Stimulated activated memory B cell treated with anti-CD40 and anti-IgM and Interleukin-4, amounts not matched to agents 10 μg/mL and 1 μg/mL and 100 μg/mL, for 72 hours (primary cell): ENCODE results near the gene SMOC2.
"Not testable (repeated sequence)": the region's sequence is repeated elsewhere in the genome, so short reads cannot be mapped to it uniquely, and the experiment has no call there.

Experiments
- ATAC-seq: fragments of 150-1000 bp; cut with Tn5 transposase; 2 replicates; pipeline ENCODE4 v1.10.0; 2021
- H3K27ac Mint-ChIP-seq: one replicate; pipeline ENCODE4 v1.8.0; 2022; ENCODE audit warnings: mild to moderate bottlenecking, mixed read lengths
- H3K27me3 Mint-ChIP-seq: one replicate; pipeline ENCODE4 v1.8.0; 2022; ENCODE audit warnings: mixed read lengths
- H3K36me3 Mint-ChIP-seq: one replicate; pipeline ENCODE4 v1.8.0; 2022; ENCODE audit warnings: mixed read lengths
- H3K4me1 Mint-ChIP-seq: one replicate; pipeline ENCODE4 v1.8.0; 2022; ENCODE audit warnings: mixed read lengths
- H3K4me3 Mint-ChIP-seq: one replicate; pipeline ENCODE4 v1.8.0; 2022; ENCODE audit warnings: mild to moderate bottlenecking, moderate library complexity, mixed read lengths
- H3K9me3 Mint-ChIP-seq: one replicate; pipeline ENCODE4 v1.8.0; 2022; ENCODE audit warnings: mixed read lengths

SMOC2 gene

GRCh38 chr6:168663041-168663440 lies 222.1 kb downstream of the SMOC2 start:
- no peak overlapping the region for H3K4me3 Mint-ChIP-seq
- no peak for ATAC-seq
- H3K36me3 Mint-ChIP-seq, result no peaks in the 10 kb centered on the region
- H3K27ac Mint-ChIP-seq, result no peak overlapping the region
- peaks cover 18% of the 10 kb centered on the region for H3K9me3 Mint-ChIP-seq
- H3K4me1 Mint-ChIP-seq, result no peaks in the 10 kb centered on the region
- H3K27me3 Mint-ChIP-seq, result peaks cover 12% of the 10 kb centered on the region

- no peak for ATAC-seq
- Mint-ChIP-seq H3K4me3 (no peak overlapping the region), H3K4me1 (no peaks in the 10 kb centered on the region), H3K27ac (no peak overlapping the region), H3K36me3 (no peaks in the 10 kb centered on the region), H3K27me3 (peaks cover 12% of the 10 kb centered on the region), H3K9me3 (peaks cover 5% of the 10 kb centered on the region)
Measured at GRCh38 chr6:168664956-168665355, 224.0 kb downstream of the SMOC2 start.

- Mint-ChIP-seq H3K36me3 (no peaks in the 10 kb centered on the region), H3K4me3 (no peak overlapping the region), H3K27me3 (peaks cover 12% of the 10 kb centered on the region), H3K27ac (no peak overlapping the region), H3K9me3 (peaks cover 4% of the 10 kb centered on the region), H3K4me1 (no peaks in the 10 kb centered on the region)
- no peak for ATAC-seq
Measured at GRCh38 chr6:168666170-168666569, 225.2 kb downstream of the SMOC2 start.

DNA sequence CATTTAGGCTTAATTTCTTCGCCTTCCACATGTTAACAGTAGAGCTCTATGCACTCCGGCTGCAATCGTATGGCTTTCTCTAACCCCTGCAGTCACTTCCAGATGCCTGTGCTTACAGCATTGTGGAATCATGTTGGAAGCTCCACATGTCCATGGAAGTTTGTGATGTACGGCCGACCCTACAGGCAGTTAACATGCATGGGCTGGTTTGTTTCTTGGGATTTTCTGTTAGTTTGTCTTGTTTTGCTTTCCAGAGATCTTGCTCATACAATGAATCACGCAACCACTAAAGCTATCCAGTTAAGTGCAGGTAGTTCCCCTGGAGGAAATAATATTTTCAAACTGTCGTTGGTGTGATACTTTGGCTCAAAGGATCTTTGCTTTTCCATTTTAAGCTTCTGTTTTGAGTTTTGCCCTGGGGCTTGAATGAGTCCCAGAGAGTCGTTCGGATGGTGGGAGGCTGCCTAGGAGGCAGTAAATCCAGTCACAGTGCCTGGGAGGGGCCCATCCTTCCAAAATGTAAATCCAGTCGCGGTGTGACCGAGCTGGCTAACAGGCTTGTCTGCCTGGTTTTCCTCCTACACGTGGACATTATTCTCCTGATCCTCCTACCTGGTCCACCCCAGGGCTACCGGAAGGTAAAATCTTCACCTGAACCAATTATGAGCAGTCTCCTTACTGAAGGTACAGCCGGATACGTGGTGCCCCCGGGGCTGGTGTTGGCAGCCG lies 225.9 kb downstream of the SMOC2 start:
- no peak overlapping the region for H3K27ac Mint-ChIP-seq
- H3K27me3 Mint-ChIP-seq, result peaks cover 11% of the 10 kb centered on the region
- H3K36me3 Mint-ChIP-seq, result no peaks in the 10 kb centered on the region
- ATAC-seq, result no peak
- H3K4me1 Mint-ChIP-seq, result no peaks in the 10 kb centered on the region
- peaks cover 4% of the 10 kb centered on the region for H3K9me3 Mint-ChIP-seq
- no peak overlapping the region for H3K4me3 Mint-ChIP-seq

- Mint-ChIP-seq H3K9me3 (peaks cover 4% of the 10 kb centered on the region), H3K4me1 (no peaks in the 10 kb centered on the region), H3K27me3 (peaks cover 6% of the 10 kb centered on the region), H3K27ac (no peak overlapping the region), H3K4me3 (no peak overlapping the region), H3K36me3 (no peaks in the 10 kb centered on the region)
- ATAC-seq, result no peak
Measured at GRCh38 chr6:168667428-168667805, 226.4 kb downstream of the SMOC2 start.

DNA sequence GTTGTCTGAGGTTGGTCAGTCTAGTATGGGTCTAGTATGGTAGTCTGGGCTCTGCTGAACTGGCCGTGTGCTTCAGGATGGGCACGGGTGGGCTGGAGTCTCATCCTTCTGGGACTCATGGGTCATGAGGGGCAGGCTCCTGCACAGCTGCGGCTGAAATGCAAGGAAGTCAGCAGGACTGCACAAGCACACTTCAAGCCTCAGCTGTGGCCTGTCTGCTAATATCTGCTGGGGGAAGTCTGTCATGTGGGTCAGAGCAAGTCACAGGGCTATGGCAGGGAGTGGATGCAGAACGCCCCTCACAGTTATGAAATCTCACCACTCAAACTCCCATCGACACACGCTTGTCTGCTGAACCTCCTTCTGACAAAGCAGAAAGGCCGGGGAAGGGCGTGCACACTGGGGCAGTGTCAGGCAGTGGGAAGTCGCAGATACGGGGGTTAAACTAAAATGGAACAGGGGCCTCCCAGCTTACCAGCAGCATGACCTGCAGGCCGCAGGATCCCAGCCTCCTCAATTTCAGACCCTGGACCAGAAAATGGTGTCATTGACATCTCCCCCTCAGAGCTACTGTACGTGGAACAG lies 229.5 kb downstream of the SMOC2 start:
- Mint-ChIP-seq H3K4me1 (no peaks in the 10 kb centered on the region), H3K27me3 (no peaks in the 10 kb centered on the region), H3K9me3 (no peaks in the 10 kb centered on the region), H3K27ac (no peak overlapping the region), H3K36me3 (no peaks in the 10 kb centered on the region), H3K4me3 (no peak overlapping the region)
- ATAC-seq, result no peak

GRCh38 chr6:168671028-168671862 lies 230.3 kb downstream of the SMOC2 start:
- Mint-ChIP-seq H3K27me3 (no peaks in the 10 kb centered on the region), H3K36me3 (no peaks in the 10 kb centered on the region), H3K27ac (no peak overlapping the region), H3K9me3 (no peaks in the 10 kb centered on the region), H3K4me3 (no peak overlapping the region), H3K4me1 (no peaks in the 10 kb centered on the region)
- ATAC-seq, result no peak

- Mint-ChIP-seq H3K4me1 (no peaks in the 10 kb centered on the region), H3K9me3 (no peaks in the 10 kb centered on the region), H3K27ac (no peak overlapping the region), H3K27me3 (no peaks in the 10 kb centered on the region), H3K4me3 (no peak overlapping the region), H3K36me3 (no peaks in the 10 kb centered on the region)
- ATAC-seq, result no peak
Measured at GRCh38 chr6:168671863-168672546, 231.0 kb downstream of the SMOC2 start.

DNA sequence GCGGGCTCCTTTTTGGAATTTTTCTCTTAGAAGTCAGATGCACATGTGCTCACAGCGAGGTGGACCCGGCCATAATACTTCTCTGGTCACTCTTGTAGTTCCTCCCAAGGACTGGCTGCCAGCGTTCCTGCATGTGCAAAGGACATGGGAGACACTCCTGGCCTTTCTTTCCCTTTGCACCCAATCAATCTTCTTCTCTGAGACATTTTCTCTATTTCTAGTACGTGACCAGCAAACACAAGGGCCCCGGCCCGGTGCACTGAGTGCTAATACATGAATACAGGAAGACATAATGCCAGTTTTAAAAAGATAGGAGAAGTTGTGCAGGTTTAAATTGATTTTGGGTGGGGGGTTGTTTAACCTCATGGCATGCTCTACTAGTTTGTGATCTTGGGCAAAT lies 233.6 kb downstream of the SMOC2 start:
- Mint-ChIP-seq H3K36me3 (no peaks in the 10 kb centered on the region), H3K9me3 (peaks cover 3% of the 10 kb centered on the region), H3K27me3 (no peaks in the 10 kb centered on the region), H3K27ac (no peak overlapping the region), H3K4me3 (no peak overlapping the region), H3K4me1 (no peaks in the 10 kb centered on the region)
- ATAC-seq, result no peak

- no peak for ATAC-seq
- no peak overlapping the region for H3K4me3 Mint-ChIP-seq
- H3K27ac Mint-ChIP-seq, result no peak overlapping the region
- peaks cover 3% of the 10 kb centered on the region for H3K9me3 Mint-ChIP-seq
- H3K27me3 Mint-ChIP-seq, result no peaks in the 10 kb centered on the region
- H3K4me1 Mint-ChIP-seq, result no peaks in the 10 kb centered on the region
- no peaks in the 10 kb centered on the region for H3K36me3 Mint-ChIP-seq
Measured at GRCh38 chr6:168675375-168675774, 234.4 kb downstream of the SMOC2 start.

- H3K4me3 Mint-ChIP-seq, result no peak overlapping the region
- H3K27me3 Mint-ChIP-seq, result no peaks in the 10 kb centered on the region
- H3K27ac Mint-ChIP-seq, result no peak overlapping the region
- no peaks in the 10 kb centered on the region for H3K36me3 Mint-ChIP-seq
- peaks cover 3% of the 10 kb centered on the region for H3K9me3 Mint-ChIP-seq
- no peak for ATAC-seq
- no peaks in the 10 kb centered on the region for H3K4me1 Mint-ChIP-seq
Measured at GRCh38 chr6:168675933-168676551, 235.1 kb downstream of the SMOC2 start.

DNA sequence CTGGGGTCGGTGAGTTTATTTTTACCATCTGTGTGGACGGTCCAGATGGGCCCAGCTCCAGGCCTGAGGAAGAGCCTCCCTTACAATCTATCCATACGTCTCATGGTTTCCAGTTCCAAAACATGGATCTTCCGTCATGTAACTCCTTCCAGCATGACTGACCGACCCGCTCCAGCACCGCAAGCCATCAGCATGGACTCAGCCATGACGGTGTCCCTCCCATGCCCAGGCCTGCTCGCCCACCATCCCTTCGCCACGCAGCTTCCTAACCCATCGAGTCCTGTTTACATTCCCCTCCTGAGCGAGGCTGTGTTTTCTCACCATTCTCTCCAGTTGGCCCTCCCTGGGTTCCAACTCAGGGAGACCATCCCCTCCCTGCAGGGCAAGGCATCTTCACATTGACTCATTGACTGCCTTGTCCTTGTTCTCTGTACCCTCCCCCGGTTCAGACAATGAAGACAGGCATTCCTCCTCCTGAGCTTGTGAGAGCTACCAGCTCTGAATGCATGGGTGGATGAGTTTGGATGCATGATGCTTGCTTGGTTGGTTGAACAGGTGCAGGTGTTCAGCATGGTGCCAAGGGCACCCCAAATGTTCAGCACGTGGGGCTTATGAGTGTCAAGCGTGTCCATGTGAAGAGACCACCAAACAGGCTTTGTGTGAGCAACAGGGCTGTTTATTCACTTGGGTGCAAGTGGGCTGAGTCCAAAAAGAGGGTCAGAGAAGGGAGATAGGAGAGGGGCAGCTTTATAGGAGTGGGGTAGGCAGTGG lies 235.8 kb downstream of the SMOC2 start:
- Mint-ChIP-seq H3K27me3 (no peaks in the 10 kb centered on the region), H3K9me3 (peaks cover 3% of the 10 kb centered on the region), H3K4me1 (no peaks in the 10 kb centered on the region), H3K27ac (no peak overlapping the region), H3K4me3 (no peak overlapping the region), H3K36me3 (no peaks in the 10 kb centered on the region)
- ATAC-seq, result no peak

DNA sequence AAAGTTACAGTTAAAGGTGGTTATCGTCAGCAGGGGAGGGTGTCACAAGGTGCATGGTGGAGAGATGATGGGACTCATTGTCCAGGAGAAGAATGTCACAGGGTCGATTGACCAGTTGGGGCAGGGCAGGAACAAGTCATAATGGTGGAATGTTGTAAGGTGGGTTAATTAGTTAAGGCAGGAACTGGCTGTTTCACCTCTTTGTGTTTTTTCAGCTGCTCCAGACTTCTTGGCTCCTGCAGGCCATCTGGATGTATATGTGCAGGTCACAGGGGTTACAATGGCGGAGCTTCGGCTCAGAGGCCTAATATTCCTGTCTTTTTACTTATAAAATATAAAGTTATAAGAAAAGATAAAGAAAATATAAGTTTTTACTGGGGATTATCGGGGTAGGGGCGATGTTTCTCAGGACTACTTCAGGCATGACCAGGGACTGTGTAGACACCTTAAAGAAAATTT lies 236.4 kb downstream of the SMOC2 start:
- ATAC-seq, H3K36me3 Mint-ChIP-seq, H3K27ac Mint-ChIP-seq, H3K9me3 Mint-ChIP-seq, H3K27me3 Mint-ChIP-seq, H3K4me1 Mint-ChIP-seq, H3K4me3 Mint-ChIP-seq: not testable (repeated sequence)

DNA sequence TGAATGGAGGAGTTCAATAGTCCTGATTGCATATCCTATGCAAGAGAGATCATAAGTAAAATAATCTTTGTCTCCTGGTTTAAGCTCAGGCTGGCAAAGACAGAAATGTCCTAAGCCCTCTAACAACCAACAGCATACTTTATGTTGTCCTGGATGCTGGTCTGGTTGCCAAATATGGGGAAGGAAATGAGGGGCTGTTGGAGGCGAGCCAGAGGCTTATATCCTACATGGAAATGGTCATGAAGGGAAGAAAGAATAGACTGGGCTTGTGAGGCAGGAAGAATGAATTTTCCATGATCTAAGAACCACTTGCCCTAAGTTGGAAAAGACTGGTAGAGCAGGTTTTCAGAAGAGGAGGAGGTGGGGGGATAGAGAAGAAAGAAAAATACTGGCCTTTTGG lies 237.1 kb downstream of the SMOC2 start:
- H3K36me3 Mint-ChIP-seq, result no peaks in the 10 kb centered on the region
- no peak for ATAC-seq
- no peaks in the 10 kb centered on the region for H3K27me3 Mint-ChIP-seq
- H3K9me3 Mint-ChIP-seq, result peaks cover 3% of the 10 kb centered on the region
- no peak overlapping the region for H3K4me3 Mint-ChIP-seq
- no peak overlapping the region for H3K27ac Mint-ChIP-seq
- H3K4me1 Mint-ChIP-seq, result no peaks in the 10 kb centered on the region
